Activated CD8-positive, alpha-beta memory T cell treated with anti-CD3 and anti-CD28 coated beads, Interleukin-2, amount 50 U/mL, for 4 hours (primary cell): ENCODE measurements around the gene TENT4A.
A peak's percentile ranks its signal among the peaks of the same experiment; 100 is the strongest.

Experiments
- DNase-seq: peaks from one replicate; pipeline ENCODE4 v3.0.0-alpha.2; 2020

The TENT4A gene

GRCh38 chr5:6700685-6701355, 12.4 kb upstream of the TENT4A start:
- no peak for DNase-seq

GRCh38 chr5:6701491-6701890, 11.7 kb upstream of the TENT4A start:
- DNase-seq: no peak

- DNase-seq: no peak
Measured at GRCh38 chr5:6702633-6703032, 10.6 kb upstream of the TENT4A start.

- DNase-seq: no peak
Measured at GRCh38 chr5:6703806-6704205, 9.4 kb upstream of the TENT4A start.

GRCh38 chr5:6704361-6704851, 8.8 kb upstream of the TENT4A start:
- no peak for DNase-seq

GRCh38 chr5:6705088-6705487, 8.1 kb upstream of the TENT4A start:
- DNase-seq: no peak

DNA sequence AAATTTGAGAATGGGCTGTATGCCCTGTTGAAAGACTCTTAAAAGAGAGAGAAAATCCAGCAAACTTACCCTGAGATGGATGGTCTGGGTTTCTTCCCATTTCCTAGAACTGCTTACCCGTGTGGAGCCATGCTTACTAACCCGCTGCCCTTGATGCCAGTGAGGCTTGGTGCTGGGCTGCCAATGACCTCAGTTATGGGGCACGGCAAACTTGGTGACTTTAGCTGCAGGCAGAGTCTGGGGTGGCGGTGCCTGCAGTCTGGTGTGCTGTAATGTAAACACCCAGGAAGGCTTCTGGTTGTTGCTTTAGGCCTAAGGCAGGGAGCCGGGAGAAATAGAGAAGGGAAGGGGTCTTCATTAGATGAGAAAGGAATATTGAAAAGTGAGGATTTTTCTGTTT, 7.3 kb upstream of the TENT4A start:
- no peak for DNase-seq

DNA sequence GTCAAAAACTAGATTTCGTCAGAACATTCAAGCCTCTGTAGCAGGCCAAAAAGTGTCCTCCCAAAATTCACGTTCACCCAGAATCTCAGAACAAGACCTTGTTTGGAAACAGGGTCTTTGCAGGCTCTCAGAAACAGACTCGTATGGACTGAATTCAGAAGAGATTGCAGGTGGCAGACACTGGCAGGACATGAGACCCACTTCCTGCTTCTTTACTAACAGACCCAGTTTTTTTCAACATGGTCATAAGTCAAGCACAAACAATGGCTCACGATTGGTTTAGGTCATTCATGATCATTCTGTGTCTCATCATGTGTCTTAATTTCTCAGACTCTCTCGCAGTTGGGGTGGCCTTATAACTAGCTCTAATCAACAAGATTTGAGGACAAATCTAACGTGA, 5.4 kb upstream of the TENT4A start:
- DNase-seq: no peak

DNA sequence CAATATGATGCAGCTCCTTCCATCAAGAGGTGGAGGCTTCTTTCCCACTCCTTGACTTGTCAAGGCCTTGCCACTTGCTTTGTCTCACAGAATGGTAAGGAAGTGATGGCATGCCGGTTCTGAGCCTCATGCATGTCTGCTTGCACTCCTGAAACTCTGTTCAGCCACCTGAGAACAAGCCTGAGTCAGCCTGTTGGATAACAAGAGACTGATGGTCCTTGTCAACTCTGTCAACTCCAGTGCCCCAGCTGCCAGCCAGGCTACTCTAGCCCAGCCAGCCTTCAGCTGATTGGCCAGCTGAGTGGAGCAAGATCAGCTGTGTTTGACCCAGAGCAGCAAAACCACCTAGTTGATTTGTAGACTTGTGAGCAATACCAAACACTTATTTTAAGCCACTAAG, 4.4 kb upstream of the TENT4A start:
- DNase-seq: no peak

DNA sequence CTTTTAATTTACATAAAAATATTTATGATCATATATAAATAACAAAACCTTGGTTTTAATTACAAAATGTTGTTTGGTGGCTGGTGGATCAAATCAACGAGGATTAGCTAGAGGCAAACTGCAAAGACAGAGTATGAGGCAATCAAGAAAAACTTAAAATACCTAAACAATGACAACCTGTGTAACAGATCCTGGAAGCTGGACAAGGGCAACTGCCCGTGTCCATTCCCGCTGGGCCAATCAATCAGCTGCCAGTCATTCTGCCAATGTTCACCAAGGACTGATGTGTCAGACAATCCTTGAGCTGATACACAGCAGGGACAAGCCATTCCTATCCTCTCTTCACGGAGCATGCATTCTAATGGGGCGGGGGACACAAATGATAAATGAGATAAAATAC, 3.2 kb upstream of the TENT4A start:
- no peak for DNase-seq

DNA sequence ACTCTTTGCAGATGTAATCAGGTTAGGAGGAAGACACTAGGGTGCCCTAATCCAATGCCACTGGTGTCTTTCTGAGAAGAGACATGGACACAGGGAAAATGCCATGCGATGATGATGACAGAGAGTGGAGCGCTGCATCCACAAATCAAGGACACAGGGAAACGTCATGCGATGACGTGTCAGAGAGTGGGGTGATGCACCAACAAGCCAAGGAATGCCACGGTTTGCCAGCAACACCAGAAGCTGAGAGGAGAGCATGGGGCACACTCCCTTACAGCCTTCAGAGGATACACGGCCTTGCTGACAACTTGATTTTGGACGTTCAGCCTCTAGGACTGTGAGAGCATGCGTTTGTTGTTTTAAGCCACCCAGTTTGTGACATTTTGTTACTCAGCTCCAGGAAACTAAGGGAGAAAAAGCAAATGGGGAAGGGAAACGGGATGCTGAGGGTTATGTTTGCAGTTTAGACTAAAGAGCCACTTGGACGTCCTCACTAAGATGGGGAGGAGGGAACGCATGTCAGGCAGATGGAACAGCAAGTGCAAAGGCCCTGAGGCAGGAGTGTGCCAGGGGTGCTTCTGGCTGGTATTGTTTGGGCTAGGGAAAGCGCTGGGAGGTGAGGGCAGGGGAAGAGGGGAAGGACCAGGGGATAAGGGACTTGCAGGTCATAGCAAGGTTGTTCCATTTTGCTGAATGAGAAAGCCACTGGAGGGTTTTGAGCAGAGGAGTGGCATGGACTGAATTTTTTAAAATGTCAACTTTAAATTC, 2.5 kb upstream of the TENT4A start:
- no peak for DNase-seq

DNA sequence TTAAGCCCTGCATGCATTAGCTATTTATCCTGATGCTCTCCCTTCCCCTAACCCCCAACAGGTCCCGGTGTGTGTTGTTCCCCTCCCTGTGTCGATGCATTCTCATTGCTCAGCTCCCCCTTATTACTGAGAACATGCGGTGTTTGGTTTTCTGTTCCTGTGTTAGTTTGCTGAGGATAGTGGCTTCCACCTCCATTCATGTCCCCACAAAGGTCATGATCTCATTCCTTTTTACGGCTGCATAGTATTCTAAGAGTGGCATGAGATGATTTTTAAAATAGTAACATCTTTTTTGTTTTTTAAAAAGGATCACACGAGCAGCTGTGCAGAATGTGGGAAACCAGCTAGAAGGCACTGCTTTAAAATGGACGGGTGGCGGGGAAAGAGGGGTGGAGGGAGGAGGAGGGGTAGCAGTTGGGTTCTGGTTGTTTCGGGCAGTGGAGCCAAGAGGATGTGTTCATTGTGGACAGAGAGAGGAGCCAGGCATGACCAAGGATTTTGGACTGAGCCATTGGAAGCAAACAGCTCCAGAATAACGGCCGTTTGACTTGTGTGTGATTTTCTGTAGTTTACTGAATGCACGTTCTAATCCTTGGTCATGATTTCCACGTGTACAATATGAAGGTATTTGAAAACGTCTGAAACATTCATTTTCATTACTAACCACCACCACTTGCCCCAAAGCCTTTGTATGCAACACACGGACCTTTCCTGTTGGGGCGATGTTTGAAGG, 1.7 kb upstream of the TENT4A start:
- no peak for DNase-seq

DNA sequence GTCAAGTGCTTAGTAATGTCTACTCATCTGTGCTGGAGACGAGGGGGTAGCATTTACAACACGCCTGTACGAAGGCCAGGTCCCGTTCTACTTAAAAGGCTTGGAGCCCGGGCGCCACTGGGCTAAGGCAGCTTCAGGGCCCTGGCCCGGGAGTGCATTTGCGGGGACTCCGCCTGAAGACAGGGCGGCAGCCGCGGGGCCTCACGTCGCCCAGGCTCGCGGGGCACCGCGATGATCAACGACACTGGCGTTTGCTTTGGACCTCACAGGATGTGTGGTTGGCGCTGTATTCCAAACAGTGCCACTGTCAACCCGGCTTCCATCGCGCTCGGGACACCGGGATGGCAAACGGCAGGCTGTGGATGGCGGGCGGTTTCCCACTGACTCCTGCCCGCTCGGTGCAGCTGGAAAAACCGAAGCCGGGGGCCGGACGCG, 1.1 kb upstream of the TENT4A start:
- DNase-seq: peak; percentile 44

DNA sequence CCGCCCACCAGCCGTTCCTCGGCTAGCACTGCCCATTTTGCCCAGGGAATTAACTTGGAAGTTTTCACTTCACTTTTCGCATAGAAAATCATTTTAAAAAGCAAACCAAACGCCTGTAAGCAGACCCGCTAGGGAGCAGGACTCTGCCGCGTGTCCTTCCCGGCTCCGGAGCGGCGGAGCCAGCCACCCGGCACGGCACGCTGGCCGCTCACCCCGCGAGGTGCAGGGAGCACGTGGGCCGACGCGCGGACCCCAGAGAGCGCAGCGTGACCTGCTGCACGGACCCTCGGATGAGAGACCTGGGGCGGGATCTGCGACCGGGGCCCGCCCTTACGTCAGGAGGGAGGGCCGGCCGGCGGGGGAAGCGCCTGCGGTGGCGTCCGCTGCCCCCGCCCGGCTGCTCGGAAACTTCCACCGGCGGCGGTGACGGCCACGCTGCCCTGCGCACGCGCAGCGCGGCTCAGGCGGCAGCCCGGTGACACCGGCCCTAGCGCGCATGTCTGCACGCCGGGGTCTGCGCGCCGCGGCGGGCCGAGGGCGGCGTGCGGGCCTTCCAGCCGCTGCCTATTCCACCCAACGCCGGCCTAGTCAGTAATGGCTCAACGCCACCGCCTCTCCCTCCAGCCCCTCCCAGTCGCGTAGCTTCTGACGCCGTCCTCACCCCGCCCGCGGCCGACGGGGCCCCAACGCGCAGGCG, 507 bp upstream of the TENT4A start:
- DNase-seq: peak; percentile 96

- DNase-seq: peak; percentile 35
Measured at GRCh38 chr5:6714226-6715041, 1.2 kb downstream of the TENT4A start.

GRCh38 chr5:6715271-6715670, 2.0 kb downstream of the TENT4A start:
- no peak for DNase-seq

- DNase-seq: no peak
Measured at GRCh38 chr5:6715758-6716628, 2.8 kb downstream of the TENT4A start.

GRCh38 chr5:6716629-6717149, 3.5 kb downstream of the TENT4A start:
- no peak for DNase-seq

DNA sequence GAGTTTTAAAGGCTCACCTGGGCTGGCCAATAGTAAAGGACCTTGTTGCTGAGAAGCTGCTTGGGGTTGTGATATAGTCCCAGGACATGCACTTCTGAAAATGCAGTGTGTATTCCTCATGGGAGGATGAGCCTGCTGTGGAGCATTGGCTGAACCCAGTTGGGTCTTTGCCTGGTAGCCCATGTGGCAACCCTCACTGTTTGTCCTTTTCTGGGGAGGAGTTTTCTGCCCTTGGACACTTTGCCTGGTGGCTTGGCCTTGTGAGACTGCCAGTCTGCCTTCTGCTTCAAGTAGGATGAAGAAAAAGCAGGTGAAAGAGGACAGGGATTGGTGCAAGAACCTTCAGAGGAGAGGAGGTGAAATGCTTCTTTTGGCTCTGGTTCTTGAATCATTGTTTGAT, 4.0 kb downstream of the TENT4A start:
- DNase-seq: no peak

- DNase-seq: no peak
Measured at GRCh38 chr5:6717687-6718086, 4.5 kb downstream of the TENT4A start.

DNA sequence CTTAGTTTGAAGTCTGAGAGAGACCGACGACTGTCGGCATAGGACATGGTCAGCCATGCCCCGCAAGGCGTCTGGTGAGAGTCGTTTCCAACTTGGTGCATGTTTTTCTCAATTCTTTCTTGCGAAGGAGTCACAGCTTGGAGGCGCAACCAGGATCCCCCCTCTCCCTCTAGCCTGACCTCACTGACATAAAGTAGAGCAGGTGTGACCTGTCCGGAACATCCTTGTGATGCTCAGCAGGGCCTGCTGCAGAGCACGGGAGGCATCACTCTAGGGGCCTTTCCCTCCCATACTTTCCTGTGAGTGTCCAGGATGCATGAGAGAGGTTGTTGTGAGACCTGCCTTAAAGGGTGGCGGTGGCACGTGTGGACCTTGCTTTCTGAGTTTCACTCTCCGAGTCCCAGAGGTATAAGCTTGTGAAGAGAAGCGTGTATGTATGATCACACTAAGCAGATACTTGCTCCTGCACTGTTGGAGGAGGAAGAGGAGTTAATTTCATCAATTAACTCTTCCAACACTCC, 5.0 kb downstream of the TENT4A start:
- DNase-seq: no peak
